NCI-H2029 (cell line): ENCODE results near the gene TIPRL.
"Not testable (repeated sequence)": the region's sequence is repeated elsewhere in the genome, so short reads cannot be mapped to it uniquely, and the experiment has no call there.

Experiments used
- DNase-seq: peaks from one replicate; lab custom pipeline; 2025; lab: John Stamatoyannopoulos, UW

Gene TIPRL

DNA sequence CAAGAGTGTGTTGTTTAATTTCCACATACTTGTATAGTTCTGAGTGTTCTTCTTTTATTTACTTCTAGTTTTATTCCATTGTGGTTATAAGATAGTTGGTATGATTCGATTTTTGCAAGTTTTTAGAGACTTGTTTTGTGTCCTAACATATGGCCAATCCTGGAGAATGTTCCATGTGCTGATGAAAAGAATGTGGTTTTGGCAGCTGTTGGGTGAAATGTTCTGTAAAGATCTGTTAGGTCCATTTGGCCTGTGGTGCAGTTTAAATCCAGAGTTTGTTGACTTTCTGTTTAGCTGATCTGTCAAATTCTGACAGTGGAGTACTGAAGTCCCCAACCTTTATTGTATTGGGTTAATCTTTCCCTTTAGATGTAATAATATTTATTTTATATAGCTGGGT lies 19.5 kb upstream of the TIPRL start:
- no peak for DNase-seq

DNA sequence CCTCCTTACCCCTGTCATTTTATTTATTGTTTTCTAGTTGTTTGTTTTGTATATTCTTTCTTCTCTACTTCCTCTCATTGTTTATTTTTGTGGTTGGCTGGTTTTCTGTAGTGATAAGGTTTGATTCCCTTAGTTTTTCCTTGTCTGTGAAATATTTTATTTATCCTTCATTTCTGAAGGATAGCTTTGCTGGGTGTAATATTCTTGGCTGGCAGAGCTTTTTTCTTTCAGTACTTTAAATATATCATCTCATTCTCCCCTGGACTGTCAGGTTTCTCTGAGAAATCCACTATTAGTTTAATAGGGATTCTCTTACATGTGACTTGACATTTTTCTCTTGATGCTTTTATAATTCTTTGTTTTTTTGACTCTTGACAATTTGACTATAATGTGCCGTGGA lies 18.8 kb upstream of the TIPRL start:
- no peak for DNase-seq

DNA sequence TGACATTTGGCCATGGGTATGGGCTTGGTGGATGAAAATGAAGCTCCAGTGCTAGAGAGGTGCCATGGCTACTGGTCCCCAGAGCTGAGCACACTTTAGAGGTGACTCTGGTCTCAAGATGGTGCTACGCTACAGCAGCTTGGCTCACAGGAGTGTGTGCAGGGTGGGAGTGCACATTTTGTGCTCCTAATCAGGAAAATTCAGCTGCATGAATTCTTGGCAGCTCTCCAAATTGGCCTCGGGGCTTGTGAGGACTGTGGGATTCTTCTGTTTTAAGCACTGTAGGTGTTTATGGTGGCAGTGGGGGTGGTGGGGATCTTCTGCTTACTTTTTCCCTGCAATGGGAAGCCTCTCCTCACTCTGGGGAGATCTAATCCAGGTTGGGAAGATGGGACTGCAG lies 17.3 kb upstream of the TIPRL start:
- DNase-seq, result no peak

DNA sequence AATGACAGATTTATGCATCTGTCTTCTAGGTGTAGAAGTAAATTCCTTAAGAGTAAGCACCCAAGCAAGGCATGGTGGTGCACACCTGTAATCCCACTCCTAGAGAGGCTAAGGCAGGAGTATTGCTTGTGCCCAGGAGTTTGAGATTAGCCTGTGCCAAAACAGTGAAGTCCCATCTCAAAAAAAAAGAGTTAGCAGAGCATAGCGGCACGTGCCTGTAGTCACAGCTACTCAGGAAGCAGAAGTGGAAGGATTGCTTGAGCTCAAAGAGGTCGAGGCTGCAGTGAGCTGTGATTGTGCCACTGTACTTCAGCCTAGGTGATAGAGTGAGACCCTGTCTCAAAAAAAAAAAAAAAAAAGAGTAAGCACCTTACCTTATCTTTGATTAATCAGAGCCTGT lies 15.1 kb upstream of the TIPRL start:
- DNase-seq, result no peak

DNA sequence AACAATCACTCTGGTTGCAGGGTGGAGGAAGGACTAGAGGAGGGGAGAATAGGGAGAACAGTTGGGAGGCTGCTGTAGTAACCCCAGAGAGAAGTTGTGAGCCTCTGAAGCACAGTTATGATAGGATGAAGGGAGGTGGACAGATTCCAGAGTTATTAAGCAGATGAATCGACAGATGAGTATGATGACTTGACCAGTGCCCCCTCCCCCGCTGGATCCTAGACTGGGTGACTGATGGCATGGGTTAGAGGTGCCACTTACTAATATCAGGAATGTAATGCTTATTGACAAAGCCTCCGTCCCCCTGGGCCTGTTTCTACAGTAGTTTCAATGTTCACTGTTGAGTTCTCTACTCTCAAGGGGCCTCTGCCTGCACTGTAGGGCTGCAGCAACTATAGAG lies 14.0 kb upstream of the TIPRL start:
- no peak for DNase-seq

DNA sequence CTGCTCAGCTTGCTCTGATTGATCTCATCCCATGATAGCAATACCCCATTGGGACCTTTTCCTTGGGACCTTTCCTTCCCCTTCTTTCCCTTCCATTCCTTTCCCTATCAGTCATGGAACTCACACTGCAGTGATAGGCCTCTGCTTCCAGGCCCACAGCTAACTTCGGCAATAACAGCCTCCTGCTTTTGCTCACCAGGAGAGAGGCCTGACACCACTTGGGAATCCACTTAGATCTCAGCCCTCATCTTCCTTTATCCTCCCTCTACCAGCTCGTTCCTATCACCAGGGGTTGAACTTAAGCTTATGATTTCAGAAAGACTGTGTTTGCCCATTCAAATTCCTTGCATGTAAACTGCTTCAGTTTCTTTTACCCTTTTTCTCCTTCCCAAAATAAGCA lies 11.0 kb upstream of the TIPRL start:
- no peak for DNase-seq

DNA sequence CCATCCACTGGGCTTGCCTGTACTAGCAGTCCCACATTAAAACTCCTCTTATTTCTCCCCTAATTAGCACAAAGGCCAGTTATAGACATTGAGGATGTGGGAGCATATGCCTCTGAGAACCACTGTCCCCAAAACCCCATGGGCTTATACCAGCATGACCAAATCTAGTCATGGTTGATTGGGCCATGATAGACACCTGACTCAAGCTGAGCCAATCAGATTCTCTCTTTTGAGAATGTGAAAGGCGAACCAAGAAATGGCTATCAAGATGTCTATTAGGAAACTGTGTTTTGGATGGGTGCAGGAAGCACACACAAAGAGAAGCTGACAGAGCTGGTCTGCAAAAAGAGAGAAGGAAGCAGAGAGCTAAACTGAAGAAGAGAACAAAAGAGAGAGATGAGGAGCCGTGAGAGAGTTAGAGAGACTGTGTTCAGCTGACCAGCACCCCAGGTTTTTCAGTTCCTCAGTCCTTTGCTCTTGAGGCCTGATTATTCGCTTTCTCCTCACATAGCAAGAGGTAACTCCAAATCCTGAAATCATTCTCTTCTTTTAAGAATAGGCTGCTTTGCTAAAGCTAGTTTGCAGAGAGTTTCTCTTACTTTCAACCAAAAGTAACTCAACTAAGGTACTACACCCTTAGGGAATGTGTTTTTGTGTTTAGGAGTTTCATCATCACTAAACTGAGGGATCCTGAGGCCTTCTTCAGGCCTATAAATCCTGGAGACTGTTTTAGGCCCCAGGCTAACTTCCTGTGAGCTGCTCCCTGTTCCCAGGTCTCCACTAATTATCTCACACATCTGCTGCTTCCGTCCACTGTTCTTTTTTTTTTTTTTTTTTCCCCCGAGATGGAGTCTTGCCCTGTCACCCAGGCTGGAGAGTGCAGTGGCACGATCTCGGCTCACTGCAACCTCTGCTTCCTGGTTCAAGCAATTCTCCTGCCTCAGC lies 7.9 kb upstream of the TIPRL start:
- no peak for DNase-seq

DNA sequence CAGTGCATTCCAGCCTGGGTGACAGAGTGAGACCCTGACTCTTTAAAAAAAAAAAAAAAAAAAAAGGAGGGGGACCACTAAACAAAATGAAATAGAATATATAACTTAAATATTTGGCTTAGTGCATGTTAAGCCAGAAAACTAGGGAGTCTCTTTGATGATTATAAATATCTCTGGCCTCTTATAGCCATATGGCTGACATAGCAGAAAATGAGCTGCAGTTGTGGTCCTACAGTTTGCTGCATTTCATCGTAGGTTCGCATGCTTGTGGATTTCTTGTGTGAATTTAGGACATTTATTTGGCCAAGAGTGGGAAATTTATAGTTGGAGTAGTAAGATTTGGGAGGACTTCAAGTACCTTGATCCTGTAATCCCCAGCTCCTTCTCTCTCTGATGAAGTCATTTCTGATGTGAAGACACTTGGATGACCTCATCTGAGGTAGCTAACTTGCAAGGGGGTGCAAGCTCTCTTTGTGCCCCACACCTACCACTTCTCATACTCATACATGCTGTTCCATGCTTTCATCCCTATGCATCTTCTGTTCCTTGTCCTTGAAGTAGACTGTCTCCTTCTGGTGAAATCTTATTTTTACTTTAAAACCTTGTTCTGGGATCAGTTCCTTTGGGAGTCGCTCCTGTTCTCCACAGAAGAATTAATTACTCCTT lies 6.4 kb upstream of the TIPRL start:
- no peak for DNase-seq

DNA sequence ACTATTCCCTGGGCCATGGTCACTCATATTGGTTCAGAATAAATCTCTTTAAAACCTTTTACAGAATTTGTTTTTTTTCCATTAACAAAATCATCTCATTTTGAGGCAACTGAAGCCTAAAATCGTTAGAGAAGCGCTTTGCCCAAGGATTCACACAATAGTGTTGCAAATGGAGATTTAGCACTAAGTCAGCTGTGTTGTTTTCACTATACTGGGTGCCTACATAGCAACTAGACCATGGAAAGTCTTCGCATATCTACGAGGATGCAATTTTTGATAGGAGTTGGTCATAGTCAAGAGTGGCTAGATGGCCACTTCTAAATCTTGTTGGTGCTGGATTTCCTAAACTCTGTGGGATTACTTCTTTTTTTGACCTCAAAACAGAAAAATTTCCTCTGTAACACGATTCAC lies 530 bp upstream of the TIPRL start:
- DNase-seq, result no peak

DNA sequence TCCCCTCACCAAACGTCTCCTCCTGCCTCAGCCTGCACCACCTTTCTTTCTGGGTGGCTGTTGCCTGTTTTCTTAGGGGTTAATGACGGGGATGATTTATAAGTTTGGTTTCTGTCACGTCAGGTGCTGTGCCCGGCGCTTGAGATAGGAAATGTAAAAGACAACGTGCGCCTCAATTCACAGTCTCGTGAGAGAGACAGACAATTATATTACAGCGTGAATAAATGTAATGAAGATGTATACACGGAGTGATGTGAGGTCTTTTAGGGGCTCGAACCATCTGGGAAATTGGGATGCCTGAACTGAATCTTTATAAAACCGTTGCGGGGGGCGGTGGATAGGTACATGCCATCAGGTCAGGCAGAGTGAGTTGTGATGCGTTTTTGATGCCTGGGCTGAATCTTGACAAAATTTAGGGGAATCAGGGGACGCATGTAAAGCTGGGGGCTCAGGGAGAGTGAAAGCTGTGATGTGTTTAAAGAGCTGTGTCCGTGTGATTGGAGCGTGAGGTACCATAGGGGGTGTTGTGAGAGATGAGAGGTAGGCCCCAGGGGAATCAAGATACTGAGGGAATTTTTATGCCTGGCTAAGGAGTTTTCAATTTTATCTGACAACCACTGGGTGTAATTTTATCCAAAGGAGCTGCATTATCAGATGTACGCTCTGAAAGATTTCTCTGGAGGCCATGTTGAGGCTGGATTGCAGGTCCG lies 831 bp downstream of the TIPRL start:
- DNase-seq, result no peak

DNA sequence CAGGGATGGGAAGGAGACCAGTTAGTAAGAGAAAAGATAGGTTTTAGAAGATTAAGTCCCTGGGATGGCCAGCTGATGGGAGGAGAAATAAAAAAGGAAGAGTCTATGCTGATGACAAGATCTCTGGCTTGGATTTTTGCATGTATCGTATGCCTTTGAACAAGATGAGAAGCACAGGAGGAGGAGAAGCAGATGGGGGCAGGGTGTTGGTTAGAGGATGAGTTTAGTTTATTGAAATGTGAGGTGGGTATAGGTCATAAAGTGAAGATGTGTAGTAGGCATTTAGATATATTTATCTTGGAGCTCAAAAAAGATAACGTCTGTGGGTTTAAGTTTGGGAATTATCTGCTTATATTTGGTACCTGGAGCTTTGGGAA lies 1.4 kb downstream of the TIPRL start:
- no peak for DNase-seq

DNA sequence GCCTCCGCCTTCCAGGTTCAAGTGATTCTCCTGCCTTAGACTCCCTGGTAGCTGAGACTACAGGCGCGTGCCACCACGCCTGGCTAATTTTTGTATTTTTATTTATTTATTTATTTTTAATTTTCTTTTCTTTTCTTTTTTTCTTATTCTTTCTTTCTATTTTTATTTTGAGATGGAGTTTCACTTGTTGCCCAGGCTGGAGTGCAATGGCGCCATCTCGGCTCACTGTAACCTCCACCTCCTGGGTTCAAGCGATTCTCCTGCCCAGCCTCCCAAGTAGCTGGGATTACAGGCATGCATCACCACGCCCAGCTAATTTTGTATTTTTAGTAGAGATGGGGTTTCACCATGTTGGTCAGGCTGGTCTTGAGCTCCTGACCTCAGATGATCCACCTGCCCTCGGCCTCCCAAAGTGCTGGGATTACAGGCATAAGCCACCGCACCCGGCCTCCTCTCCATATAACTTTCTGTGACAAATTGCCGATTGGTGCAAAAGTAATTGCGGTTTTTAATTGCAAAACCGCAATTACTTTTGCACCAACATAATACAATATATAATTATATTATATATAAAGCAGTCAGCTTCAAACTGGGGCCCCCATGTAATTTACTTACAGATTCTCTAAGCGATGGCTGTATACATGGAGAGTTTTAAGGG lies 2.4 kb downstream of the TIPRL start:
- DNase-seq, result not testable (repeated sequence)

DNA sequence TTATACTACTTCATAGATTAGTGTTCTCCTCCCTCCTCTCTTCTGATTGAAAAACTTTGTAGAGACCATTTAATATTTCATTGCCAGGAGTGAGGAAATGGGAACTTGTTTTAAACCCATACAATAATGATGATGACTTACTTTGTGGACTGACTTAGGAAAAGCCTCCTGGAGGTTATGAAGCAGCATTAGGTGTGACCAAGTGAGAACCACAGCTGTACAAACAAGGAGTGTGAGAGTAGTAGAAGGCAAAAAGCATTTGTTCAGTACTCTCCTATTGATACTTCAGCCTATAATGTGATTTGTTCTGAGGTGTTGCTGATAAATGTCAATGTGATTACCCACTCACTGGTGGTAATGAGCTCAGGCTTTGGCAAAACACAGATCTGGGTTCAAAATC lies 8.4 kb downstream of the TIPRL start:
- no peak for DNase-seq

DNA sequence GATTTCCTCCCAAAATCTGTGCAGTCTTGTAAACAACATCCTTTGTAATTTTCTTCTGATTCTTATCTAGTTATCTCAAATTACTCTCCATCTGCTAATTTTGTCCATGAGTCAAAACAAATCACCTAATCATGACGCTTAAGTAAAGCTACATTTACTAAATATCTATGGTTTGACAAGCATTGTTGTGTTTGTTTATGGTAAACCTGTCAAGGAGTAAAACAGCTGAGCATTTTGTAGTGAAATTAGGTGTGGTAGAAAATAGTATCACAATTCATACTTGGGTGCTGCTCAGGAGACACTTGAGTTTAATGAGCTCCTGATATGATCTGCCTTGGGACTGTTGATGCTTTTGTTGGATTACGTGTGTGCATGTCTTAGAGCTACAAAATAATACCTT lies 11.6 kb downstream of the TIPRL start:
- no peak for DNase-seq

DNA sequence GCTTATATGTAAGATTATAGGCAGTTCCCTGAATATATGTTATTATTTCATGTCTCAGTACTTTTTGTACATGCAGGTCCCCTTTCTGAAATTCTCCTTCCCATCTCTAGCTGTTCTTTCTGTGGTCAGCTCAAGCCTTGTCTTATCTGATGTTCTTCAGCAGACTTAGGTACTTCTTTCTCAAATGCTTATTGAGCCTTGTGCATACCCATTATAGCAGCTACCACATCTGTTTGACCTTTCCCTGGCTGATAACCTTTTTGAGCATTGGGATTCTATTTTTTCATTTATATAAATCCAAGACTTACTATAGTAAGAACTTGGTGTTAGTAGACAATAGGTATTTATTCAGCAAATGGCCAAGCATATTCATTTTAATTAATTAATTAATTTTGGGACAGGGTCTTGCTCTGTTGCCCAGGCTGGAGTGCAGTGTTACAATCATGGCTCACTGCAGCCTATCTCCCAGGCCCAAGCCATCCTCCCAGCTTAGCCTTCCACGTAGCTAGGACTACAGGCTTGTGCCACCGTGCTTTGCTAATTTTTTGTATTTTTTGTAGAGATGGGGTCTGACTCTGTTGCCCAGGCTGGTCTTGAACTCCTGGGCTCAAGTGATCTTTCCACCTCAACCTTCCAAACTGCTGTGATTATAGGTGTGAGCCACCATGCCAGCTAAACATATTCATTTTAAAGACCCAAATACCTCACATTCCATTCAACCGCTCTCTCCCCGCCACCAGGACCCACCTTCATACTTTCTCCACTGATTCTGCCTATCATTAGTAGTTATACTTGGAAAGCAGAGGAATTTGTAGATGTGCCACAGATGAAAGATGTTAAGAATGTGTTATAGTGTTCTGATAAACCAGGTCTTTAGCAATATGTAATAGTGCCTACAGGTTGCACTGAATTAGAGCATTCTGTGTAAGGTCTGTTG lies 16.7 kb downstream of the TIPRL start:
- no peak for DNase-seq

DNA sequence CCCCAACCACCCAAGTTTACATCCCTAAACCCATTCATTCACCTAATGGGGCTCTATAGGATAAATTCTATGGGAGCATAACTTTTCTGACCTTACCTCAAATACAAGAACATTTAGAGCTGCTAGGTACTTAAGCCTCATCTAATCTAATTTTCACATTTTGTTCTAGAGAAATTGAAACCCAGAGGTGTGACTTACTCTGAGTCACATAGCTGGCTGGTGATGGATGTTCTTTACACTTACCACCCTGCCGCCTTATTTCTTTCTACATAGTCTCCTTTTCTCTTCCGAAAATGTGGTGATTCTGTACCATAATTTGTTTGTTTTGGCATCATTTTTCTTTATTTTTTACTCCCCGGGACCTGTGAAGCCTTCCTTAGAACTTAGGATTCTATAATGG lies 20.3 kb downstream of the TIPRL start:
- no peak for DNase-seq

DNA sequence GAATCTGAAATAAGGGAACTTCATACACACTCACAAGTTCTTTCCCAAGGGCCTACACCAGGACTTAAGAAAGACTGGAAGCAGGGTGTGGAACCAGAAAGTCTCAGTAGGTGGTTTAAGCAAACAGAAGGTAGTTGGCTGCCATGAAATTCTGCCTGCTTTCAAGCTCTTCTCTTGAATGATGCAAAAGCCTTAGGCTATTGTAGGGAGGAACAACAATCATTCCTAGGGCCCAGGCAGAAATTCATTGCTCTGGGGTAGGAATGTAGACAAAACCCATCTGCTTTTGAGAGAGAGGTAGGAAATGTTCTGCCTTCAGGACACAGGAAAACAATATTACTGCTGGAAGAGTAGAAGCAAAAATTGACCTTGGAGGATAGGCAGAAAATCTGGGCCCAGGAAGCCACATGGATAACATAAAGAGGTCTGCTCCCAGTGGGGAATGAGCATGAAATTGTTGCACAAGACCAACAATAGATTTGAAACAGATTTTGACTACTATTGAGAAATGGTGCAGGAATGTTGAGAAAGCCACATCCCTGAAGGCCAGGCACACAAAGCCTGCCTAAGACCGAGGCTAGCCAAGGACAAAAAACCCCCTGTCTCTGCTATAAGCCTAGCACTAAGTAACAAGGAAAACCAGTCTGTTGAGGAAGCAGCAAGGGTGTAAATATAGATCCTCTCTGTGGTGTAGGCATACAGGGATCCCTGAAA lies 24.3 kb downstream of the TIPRL start:
- no peak for DNase-seq

DNA sequence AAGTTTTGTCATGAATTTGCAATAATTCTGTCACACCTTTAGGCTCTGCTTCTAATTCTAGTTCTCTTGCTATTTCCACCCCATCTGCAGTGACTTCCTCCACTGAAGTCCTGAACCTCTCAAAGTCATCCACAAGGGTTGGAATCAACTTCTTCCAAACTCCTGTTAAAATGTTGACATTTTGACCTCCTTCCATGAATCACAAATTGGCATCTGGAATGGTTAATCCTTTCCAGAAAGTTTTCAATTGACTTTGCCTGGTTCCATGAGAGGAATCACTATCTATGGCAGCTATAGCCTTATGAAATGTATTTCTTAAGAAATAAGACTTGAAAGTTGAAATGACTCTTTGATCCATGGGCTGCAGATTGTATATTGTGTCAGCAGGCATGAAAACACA lies 27.3 kb downstream of the TIPRL start:
- no peak for DNase-seq

DNA sequence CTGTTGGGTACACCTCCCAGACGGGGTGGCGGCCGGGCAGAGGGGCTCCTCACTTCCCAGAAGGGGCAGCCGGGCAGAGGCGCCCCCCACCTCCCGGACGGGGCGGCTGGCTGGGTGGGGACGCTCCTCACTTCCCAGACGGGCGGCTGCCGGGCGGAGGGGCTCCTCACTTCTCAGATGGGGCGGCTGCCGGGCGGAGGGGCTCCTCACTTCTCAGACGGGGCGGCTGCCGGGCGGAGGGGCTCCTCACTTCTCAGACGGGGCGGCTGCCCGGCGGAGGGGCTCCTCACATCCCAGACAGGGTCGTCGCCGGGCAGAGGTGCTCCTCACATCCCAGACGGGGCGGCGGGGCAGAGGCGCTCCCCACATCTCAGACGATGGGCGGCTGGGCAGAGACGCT lies 28.9 kb downstream of the TIPRL start:
- not testable (repeated sequence) for DNase-seq

DNA sequence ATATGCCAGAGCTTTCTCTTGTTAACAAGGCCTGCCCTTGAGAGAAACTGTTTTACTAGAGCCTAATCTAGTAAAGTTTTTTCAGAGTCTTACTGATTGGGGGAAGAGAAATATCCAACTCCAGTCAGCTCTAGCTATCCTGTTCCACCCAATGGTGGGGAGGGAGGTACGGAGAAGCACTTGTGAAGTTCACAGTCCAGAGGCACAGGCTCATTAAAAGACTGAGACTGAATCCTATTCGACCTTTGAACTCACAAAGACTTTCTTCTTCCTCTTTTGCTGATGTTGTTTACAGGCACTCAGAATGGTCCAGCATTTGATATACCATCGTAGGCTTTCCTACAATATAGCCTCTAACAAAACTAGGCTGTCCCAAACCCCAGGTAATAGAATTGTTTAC lies 31.6 kb downstream of the TIPRL start:
- no peak for DNase-seq

DNA sequence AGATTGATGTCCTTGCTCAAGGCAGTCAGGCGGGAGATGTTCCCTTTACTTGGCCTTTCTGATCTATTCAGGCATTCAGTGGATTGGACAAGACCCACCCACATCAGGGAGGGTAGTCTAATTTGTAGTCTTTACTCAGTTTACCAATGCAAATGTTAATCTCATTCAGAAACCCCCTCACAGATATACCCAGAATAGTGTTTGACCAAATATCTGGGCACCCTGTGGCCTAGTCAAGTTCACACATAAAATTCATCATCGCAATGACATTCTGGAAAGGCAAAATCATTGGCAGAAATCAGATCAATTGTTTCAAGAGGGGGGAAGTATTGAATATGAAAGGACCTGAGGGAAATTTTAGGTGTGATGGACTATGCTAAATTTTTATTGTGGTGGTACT lies 34.6 kb downstream of the TIPRL start:
- DNase-seq, result no peak
